Hepatic stellate cell (primary cell): Measurements from ENCODE around the gene CEP112.

ENCODE experiments used
- DNase-seq: peaks from one replicate; pipeline ENCODE4 v3.0.0; 2011; ENCODE audit warnings: low spot score

CEP112 gene

DNA sequence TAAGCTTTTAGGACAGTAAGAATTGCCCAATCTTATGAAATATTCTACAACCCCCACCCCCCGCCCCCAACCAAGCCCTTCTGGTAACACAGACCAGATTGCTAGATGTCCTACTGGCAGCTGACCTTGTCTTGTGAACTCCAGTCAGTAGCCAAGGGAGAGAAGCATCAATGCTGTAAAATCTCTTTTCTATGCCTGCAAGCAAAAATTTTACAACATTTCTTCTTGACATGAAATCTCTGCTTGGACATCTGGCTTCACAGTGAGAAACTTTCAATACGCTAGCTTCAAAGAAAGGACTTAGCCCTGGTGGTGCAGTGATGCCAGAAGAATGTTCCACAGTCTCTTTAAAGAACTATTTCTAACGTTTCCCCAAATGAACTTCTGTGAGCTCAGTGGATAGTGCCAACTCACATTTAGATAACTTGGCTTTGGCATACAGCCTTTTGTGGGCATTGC is 461.2 kb downstream of the CEP112 start:
- DNase-seq: no peak

DNA sequence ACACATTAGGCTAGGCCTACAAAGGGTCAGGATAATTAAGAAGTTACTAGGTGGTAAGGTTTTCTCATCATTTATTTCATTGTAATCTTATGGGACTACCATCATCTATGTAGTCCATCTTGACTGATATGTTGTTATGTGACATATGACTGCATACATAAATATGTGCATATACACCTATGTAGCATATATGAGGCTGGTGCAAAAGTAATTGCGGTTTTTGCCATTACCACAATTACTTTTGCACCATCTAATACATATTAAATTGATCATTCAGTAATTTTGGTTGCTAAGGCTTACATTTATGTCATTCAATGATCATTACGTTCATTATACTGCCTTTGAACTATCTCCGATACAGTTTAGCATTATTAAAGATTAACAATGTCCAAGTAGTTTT is 462.7 kb downstream of the CEP112 start:
- no peak for DNase-seq

DNA sequence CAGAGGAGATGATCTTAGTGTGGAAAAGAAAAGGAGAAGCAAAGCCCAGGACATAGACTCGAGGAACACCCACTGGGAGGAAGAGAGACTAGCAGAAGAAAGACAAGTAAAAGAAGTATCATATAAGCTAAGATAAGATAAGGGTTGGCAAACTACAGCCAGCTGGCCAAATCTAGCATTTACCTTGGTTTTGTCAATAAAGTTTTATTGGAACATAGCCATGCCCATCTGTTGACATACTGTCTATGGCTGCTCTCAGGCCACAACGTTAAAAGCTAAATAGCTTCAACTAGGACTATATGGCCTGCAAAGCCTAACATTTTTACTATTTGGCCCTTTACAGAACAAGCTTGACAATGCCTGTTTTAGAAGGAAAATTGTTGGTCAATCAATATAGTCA is 464.1 kb downstream of the CEP112 start:
- DNase-seq: no peak

DNA sequence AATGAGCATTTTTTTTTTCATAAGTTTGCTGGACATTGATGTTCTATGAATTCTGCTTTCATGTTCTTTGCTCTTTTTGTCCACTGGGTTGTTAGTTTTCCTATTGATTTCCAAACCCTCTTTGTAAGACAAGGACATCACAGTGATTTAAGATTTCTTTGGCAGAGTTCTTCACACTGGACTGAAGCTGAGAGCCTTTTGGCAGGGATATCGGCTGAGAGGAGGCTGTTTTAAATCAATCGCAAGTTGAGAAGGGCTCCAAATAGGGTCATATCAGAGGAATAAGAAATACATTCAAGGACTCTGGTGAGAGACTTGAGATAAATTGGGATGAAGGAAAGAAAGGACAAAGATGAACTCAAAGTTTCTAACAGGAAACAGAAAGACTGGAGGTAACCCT is 464.7 kb downstream of the CEP112 start:
- no peak for DNase-seq

DNA sequence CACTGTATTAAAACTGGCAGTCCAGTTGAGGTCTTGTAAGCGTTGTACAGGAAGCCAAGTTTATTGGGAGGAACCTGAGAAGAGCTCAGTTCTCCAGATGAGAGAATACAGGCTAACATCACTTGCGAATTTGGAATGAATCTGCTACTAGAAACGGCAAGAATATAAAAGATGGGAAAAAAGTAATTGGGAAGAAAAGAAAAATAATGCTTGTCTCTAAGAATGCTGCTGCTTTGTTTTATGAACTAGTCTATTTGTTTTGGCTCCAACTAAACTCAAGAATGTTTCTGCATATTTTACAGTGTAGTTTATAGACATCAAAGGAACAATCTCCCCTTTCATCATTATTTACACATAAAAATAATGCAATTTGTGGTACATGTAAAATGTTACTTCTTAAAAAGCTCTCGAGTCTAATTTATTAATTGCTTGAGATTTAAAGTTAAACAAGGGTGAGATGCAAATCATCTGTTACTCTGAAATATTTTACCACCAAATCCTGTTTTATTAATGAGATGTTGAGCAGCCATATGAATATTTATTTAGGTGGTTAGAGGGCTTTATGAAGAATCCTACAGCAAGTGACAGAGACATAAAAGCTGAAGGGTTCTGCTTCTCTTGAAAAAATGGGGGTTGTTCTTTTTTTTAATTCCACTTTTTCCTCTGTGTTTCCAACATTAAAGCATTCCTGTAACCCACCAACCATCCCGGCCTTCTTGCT is 468.3 kb downstream of the CEP112 start:
- no peak for DNase-seq

DNA sequence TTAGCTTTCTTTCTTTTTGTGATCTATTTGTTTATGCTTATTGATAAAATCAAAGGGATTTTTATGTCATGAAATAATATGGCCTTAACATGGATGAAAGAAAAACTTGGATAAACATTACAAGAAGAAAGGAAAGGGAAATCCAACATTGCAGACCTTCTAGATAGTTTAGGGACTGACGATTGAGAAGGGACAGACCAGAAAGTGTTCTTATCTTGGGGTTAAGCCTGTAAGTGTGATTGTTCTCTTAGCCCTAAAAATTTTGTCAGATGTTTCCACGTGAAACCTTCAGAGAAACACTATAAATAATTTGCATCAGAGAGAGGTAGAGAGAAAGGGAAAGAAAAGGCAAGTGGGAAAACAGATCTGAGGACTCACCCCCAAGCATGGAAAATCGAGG is 473.3 kb downstream of the CEP112 start:
- no peak for DNase-seq

DNA sequence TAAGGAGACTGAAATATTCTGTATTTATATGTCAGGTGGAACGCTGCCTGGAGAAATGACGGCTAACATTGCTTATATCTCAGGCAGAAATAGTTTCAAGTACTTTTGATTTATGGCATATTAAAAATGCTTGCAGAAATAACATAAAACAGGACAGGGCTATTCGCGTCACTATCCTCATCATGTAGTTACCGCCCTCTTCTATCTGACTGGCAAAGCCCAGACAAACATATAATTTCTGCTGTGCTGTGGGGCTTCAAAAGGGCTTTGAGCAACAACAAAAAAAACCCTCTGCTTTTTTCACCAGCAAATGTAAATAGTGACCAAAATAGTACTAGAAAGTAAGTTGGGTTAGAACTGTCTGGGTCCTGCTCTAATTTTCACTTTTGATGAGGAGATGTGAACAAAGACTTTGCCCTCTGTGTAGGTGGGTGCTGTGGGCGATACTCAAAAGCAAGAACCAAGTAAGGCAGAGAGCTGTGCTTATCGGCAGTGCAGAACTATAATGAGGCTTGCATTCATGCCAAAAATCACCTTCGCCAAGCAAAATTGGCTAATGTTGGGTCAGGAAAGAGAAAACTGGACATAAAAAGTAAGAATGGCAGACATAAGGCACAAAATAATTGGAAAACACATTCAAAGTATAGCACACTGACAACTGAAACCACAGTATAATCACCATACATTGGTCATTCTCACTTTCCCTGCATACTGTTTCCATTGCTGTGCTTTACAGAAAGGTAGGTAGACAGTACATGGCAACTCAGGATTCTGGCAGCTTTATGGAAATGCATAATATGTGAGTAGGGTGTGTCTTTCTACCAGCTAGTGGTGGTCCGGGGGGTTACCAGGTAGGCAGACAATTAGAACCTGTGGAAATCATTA is 479.3 kb downstream of the CEP112 start:
- DNase-seq: no peak

DNA sequence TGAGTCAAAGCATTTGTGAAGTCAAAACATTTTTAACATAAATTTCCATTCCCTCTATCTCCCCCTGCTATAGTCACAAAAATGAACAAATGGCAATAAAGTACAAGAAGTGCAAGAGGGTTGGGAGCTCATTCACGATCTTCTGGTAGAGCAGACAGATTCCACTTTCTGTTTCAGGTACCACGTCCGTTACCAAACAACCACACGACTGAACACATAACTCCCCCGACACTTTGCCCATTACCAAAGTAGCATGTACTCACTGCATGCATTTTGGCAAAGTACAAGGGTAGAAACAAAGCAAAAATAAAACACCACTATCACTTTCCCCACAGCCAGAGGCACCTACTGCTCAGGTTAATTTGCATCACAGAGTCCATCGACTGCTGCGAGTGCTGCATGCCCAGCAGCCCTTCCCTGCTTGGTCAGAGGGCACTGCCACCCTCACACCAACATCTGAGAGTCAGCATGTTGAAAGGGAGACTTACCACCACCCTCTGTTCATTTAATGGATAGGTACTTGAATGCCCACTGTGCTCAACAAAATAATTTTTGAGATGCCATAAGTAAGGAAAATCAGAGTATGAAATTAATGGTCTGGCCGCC is 480.2 kb downstream of the CEP112 start:
- DNase-seq: no peak

DNA sequence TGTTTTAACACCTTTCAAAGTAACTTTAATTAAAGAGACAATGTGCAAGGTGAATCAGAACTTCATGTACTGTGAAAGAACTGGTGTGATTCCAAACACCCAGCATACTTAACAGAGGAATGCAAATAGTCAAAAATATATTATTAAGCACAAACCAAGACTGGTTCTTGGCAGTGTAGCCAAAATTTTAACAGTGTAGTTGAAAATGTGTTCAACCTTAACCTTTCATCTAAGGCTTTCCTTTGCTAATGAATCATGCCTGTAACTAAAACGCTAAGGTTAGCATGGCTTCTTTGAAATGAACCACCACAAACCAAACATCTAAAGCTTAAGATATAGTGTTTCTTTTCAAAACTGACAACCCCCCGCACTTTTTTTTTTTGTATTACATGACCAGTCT is 484.2 kb downstream of the CEP112 start:
- no peak for DNase-seq

DNA sequence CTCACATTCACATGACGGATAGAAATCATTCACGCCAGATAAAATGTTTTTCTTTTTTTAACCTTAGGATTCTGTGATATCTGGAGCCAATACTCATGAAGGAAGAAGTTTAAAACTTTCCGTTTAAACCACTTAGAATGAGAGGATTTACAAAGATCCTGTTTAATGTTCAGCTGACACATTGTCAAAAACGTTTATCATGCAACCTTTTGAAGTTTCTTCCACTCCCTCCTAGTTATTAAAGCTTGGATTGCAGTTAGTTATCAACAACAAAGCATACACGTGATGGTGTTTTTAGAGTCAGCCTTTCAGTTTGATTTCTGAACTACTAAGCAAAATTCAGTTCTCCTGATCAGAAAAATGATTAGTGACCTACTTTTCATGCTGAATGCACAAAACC is 487.2 kb downstream of the CEP112 start:
- no peak for DNase-seq

DNA sequence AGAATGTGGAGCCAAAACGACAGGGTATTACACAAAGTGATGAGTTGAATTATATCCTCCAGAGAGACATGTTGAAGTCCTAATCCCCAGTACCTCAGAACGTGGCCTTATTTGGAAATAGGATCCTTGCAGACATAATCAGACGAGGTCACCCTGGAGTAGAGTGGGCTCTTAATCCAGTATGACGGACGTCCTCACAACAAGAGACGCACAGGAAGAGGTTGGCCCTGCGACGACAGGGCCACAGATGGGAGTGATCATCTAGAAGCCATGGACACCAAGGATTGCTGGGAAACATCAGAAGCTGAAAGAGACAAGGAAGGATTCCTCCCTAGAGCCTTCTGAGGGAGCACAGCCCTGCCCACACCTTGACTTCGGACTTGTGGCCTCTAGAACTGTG is 488.0 kb downstream of the CEP112 start:
- DNase-seq: no peak

DNA sequence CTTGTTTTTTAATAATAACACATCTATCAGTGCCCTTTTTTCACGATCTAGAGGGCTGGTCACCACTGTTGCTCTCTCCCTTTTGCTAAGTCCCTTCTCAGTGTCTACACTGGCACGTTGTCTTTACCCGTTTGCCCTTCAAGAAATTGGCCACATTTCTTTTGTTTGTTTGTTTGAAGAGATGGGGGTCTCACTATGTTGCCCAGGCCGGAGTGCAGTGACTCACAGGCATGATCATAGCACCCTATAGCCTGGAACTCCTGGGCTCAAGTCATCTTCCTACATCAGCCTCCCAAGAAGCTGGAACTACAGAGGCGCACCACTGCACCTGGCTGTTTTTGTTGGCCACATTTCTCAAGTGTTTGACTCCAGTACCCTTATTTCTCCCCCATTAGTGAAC is 492.5 kb downstream of the CEP112 start:
- no peak for DNase-seq

DNA sequence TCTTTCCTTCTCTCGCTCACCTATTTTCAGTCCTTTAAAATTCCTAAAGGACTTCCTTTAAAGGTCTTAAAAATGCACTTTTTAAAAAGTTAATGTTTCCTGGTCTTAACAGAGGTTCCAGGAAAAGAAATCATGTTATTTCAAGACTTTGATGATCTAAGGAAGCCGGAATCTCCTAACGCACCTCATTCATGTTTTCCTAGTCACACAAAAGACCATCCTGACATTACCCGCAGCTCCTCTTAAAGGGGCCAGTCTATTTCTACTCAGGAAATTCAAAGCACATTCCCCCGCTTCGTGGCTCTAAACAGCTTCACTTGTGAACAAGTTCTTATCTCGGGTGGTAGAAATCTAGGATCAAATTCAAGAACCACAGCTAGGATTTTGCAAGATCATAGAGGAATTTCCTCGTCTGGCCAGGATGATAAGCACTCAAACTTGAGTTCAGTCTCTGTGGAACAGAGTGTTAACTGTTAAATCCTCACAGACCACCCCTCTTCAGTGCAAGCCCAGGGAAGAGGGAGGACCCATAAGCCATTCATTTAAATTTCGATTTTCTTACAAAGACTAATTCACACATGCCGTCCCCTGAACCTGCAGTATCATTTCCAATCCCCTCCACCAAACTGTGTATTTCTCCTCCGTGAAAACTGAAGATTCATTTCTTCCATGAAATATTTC is 493.4 kb downstream of the CEP112 start:
- no peak for DNase-seq

DNA sequence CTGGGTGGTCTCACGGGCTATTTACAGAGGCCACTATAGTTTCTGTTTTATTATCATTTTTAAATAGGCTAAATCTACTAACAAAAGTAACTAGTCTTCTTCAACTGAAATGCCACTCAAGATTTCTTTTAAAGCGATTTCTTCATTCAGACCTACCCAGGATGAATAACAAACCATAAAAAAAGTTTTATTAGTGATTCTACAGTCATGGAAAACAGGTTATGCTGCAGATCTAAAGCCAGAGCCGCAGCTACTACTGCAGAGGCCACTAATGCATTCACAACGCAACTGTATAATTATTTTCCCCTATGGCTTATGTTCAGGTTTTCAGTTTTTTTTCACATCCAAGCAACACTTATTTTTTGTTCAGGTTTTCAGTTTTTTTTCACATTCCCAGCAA is 494.3 kb downstream of the CEP112 start:
- no peak for DNase-seq

DNA sequence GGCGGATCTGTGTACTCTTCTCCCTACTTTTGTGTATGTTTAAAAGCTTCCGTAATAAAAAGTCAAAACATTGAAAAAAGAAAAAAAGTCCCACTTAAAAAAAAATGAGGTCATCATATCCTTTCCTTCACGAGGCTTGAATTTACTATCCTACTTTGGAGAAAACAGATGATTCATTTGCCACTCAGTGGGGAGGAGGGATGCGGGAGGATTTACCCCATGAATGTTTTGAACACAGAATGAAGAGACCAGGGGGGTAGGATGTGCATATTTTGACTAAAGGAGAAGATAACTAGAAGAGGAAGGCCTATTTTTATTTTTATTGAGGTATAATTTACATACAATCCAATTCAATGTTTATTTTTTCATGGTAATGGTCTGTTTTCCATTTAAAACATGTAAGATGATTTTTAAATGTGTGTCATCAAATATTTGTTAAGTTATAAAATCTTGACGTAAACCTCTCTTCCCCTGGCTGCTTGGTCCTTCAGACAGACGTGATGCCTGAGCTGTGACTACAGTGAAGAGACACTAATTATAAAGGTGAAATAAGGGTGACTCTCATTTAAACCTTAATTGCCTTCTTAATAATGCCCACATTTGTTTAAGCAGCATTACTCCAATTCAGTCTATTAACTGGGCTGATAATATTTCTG is 495.1 kb downstream of the CEP112 start:
- peak; percentile 8 for DNase-seq

DNA sequence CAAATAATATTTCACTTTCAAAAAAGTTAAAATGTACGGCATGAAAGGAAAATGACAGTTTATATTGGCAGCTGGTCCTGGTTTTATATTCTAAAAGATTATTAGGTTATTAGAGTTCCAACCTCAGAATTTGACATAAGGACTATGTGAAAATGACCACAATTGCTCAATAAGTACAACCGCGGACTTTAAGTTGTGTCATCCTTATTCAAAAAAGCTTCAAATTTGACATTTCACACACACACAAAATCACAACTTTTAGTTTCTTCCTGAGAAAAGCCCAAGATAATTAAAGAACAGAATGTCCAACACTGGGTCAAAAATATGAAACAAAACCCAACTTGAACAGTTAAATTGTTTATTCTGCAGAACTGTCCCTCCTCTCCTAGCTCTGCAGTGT is 497.3 kb downstream of the CEP112 start:
- DNase-seq: no peak

DNA sequence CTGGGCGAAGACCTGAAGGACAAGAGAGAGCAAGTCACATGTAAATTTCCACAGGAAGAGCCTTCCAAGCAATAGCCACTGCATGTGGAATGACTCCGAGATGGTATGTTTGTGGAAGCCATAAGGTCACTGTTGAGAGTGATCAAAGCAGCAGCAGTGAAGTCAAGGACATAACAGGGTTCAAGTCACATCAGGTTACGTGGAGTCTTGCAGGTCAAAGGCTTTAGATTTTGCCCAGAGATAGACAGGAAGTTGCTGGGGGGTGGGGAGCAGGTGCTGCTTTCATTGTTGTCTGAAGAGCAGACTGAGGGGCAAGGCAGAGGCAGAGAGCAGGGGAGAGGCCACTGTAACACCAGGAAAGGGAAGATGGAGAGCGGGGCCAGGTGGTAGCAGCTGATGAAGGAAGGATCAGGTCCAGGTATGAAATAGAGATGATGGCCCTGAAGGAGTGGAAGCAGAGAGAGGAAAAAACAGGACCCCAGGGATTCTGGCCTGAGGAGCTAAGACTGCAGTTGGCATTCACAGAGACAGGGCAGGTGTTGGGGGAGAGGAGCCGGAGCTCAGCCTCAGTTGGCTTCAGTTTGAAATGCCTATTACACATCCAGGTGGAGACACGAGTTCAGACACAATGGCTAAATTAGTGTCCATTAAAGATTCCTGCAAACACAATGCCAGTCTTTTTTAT is 501.2 kb downstream of the CEP112 start:
- no peak for DNase-seq

DNA sequence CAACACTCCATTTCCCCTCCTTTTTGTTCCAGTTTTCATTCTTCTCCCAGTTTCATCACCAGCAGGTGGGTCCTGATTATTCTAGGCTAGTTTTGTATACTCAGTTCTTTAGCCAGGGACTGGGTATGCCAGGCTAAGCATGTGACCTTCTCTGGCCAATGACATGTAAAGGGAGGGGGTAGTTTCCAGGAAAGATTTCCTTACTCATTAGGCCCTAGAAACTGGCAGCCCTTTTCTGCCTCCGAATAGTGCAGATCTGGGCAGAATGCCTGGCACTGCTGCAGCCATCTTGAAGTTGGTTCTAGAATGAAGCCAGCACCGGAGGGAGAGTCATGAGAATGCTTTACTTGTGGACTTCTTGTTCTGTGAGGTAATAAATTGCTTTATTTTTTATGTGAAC is 503.6 kb downstream of the CEP112 start:
- DNase-seq: no peak

DNA sequence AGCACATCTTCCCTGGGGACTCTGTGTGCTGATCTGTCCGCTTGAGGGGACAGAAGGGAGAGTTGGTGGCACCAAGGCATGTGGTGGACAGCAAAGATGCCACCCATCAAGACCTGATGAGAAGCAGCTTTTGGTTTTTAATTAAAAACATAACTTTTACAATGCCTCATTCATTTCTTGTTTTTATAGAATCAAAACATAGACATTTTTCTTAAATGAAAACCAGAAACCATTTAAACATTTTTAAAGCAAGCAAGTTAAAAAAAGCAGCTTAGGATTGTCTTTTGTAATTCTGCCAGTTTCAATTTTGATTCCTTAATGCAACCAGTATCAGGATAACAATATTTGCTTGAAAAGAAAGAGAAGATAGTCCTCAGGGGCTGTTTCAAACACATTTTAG is 506.8 kb downstream of the CEP112 start:
- no peak for DNase-seq

DNA sequence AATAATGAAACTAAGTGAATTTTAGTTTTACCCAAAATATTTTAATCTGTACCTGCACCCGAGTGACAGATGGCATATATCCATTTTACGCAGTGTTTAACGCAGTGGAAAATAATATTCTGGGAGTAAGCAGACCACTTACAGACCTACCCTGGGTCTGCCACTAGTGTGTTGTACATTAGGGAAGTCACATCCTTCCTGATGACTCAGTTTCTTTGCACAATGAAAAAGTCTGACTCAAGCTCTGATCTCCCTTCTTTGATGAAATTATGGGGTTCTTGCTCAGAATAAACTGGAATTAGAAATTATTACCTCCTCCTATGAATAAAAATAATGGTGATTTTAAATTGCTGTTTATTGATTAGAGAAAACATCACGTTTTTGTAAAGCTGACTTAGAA is 507.3 kb downstream of the CEP112 start:
- no peak for DNase-seq

DNA sequence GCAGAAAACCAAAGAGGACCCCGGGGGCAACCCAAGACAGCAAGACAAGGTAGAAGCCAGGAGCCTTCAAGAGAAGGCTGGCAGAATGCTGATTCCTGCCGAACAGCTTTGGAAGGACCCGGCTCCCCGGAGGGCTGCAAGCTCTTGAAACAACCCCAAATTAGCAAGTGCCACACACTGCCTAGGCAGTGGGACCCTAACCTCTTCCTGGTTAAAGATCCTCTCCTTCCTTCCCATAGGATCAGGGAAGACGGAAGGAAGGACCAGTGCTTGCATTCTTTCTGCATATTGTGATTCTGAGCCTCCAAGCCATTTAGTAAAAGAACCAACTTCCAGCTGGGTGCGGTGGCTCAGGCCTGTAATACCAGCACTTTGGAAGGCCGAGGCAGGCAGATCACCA is 508.5 kb downstream of the CEP112 start:
- no peak for DNase-seq
